Mucosa of descending colon (tissue), 3 donors: ENCODE results near the gene ZBTB17. TPM values are rescaled to one million over a fixed set of nuclear protein-coding genes. Genes with fewer than 3 reads are reported as not detected.

Source experiments
- ATAC-seq: fragments of 200-7000 bp; cut with Tn5 transposase; one replicate; pipeline ENCODE4 v1.9.1; 2020; ENCODE audit warnings: mild to moderate bottlenecking, moderate library complexity
- DNase-seq, 3 donors: peaks; one replicate each; pipeline ENCODE4 v3.0.0-alpha.2; 2020
- H3K36me3 ChIP-seq: fragments of 200-600 bp; one replicate; pipeline ENCODE4 v1.8.0; 2021; ENCODE audit warnings: low read depth, mild to moderate bottlenecking
- H3K4me1 ChIP-seq: fragments of 200-600 bp; one replicate; pipeline ENCODE4 v1.8.0; 2021; ENCODE audit warnings: low read depth, mild to moderate bottlenecking
- H3K4me3 ChIP-seq: fragments of 200-600 bp; one replicate; pipeline ENCODE4 v1.8.0; 2021; ENCODE audit warnings: mild to moderate bottlenecking
- H3K9me3 ChIP-seq: fragments of 200-600 bp; one replicate; pipeline ENCODE4 v1.8.0; 2021; ENCODE audit warnings: mild to moderate bottlenecking
- intact Hi-C, 2 donors: fragments of 100-400 bp; cut with DNase I in 1 of 2; cut with micrococcal nuclease in 1 of 2; formaldehyde crosslinking; loops; one replicate each; pipeline versions ENCODE4 v1.11.0 to v1.11.1; 2022; cut with DNase I, micrococcal nuclease
- total RNA-seq, 3 donors: library from RNA; stranded (reverse); fragmentation: NEBNext Ultra II Directional in 2 of 3; extraction: Animal tissue kit (Norgen Biotek cat#: 25700) in 2 of 3; gene quantifications; one replicate each; pipeline versions ENCODE4 v1.2.1 to v1.2.4, GENCODE V29; 2021 to 2023
- TF ChIP-seq, protein P1 (sequence below): fragments of 200-600 bp; IDR thresholded peaks from one replicate; pipeline ENCODE4 v1.8.0; 2022; ENCODE audit warnings: antibody characterized with exemption, mild to moderate bottlenecking
- donor health status: DM: no; HTN: no; CAD: no; lungs with moderate emphysema.
- donor health status: DM: no; HTN: no; CAD: no.
- donor health status: DM: no; HTN: yes; CAD: no.

ZBTB17 gene
- total RNA-seq, 3 donors from 2014 or later: 29.2 to 40.8 (median 34.6) TPM

DNA sequence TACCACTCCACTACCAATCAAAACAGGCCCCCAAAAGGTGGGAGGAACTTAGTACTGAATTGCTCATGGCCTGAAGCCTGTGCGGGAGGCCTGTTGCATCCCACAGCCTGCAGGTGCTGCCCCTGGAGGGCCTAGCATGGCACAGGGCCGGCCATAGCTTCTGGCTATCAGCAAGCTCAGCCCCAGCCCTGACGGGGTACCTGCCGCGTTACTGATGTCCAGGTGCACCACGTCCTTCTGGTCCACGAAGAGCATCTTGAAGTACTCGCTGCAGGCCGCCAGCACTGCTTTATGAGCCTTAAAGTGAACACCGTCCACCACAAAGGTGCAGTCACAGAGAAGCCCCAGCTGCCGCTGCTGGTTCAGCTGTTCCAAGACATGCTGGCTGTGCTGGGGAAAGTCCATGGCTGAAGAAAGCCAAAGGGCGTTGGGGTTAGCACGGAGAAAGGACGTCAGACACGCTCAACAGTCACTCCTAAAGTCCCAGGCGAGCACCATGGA, 27.8 kb downstream of the ZBTB17 start:
- DNase-seq: no peak
- no peak overlapping the region for H3K4me3 ChIP-seq
- ATAC-seq: no peak
- TF ChIP-seq, protein P1, sequence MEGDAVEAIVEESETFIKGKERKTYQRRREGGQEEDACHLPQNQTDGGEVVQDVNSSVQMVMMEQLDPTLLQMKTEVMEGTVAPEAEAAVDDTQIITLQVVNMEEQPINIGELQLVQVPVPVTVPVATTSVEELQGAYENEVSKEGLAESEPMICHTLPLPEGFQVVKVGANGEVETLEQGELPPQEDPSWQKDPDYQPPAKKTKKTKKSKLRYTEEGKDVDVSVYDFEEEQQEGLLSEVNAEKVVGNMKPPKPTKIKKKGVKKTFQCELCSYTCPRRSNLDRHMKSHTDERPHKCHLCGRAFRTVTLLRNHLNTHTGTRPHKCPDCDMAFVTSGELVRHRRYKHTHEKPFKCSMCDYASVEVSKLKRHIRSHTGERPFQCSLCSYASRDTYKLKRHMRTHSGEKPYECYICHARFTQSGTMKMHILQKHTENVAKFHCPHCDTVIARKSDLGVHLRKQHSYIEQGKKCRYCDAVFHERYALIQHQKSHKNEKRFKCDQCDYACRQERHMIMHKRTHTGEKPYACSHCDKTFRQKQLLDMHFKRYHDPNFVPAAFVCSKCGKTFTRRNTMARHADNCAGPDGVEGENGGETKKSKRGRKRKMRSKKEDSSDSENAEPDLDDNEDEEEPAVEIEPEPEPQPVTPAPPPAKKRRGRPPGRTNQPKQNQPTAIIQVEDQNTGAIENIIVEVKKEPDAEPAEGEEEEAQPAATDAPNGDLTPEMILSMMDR: no peak
- peaks cover 6% of the 10 kb centered on the region for H3K4me1 ChIP-seq
- H3K9me3 ChIP-seq: no peaks in the 10 kb centered on the region
- peaks cover 3% of the 10 kb centered on the region for H3K36me3 ChIP-seq
- intact Hi-C loops: no loop called here

DNA sequence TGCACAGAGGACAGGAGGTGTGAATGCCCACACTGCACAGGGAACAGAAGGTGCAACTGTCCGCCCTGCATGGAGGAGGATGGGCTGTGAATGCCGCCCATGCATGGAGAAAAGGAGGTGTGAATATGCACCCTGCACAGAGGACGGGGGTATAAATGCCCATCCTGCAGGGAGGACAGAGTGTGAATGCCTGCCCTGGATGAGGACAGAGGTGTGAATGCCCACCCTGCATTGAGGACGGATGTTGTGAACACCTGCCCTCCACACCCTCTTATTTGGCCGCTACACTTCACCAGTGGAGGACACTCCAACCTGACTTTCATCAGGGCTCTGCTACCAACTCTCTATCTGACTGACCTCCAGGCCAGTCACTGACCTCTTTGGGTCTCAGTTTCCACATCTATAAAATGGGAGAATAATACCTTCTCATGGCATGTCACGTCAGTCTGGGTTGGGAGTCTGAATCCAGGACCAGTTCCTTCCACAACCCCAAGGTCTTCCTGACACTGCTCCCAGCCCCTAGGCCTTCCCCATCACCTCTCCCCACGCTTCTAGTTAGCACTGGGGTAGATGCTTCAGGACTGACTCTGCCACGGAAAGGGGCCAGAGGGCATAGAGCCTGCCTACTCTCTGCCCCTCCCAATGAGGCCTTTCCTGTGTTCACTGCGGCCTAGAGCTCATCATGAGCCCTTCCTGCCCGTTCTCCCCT, 28.4 kb downstream of the ZBTB17 start:
- no peaks in the 10 kb centered on the region for H3K9me3 ChIP-seq
- DNase-seq (no peak), ATAC-seq (no peak)
- TF ChIP-seq, protein P1: no peak
- H3K36me3 ChIP-seq: peaks cover 9% of the 10 kb centered on the region
- intact Hi-C loops: no loop called here
- peaks cover 6% of the 10 kb centered on the region for H3K4me1 ChIP-seq
- no peak overlapping the region for H3K4me3 ChIP-seq

DNA sequence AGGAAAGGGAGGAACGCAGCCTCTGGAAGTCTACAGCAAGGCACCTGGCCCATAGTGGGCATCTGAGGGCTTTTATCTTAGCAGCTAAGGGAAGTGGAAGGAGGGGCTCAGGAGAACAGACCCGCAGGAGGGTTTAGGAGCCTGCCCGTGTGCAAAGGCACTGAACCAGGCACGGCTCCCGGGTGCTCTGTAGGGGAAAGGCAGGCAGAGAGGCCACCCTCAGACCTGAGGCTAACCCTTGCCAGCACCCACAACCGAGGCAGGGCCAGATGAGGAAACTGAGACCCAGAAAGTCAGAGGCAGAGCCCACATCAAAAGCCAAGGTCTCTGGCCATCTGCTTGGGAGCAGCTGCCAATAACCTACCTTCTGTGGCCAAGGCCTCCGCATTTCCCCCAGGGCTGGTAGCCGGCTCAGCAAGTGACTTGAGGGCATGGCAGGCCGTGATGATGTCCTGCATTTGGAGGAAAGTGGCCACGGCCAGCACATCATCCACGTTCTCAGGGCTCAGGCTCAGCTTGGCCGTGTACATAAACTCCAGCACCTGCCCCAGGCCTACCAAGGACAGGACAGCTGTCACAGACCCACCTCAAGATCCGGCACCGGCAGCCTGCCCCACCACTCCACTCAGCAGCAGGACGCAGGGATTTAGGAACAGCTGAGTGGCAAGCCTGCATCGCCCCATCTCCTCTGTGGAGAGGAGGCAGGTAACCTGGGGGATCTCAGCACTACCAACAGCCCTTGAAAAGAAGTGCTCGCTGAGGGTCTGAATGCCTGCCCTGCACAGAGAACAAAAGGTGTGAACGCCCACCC, 29.1 kb downstream of the ZBTB17 start:
- intact Hi-C loops: no loop called here

DNA sequence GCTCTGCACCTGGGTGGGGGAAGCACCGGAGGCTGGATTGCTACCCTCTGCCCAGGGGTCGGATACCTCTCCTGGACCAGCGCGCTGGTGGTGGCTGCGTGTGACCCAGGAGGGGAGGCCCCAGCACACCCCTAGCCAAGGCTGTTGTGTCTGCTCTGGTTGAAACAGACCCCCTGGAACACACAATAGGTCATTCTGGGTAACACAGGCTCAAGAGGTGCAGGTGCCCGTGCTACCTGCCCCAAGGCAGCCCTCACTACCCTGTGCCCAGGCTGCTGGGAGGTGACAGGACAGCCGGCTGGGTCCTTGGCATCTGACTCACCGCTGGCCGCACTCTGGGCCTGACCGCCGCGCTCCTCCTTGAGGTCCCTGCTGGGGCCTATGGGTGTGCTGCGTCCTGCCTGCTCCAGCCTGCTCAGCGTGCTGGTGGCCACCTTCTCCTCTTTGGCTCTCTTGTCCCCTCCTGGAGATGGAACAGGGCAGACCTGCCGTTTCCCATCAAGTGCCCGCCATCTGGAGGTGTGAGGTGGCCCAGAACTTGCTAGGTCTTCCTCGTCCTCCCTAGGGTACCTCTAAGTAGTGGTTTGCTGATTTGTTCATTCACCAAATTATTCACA, 30.0 kb downstream of the ZBTB17 start:
- DNase-seq: no peak

More for the DNA sequence above, 29.1 kb downstream of the ZBTB17 start:
- DNase-seq (no peak), ATAC-seq (no peak)
- Histone ChIP-seq H3K4me3 (no peak overlapping the region), H3K9me3 (no peaks in the 10 kb centered on the region), H3K36me3 (peaks cover 11% of the 10 kb centered on the region), H3K4me1 (peaks cover 6% of the 10 kb centered on the region)
- TF ChIP-seq, protein P1: no peak

More for the DNA sequence above, 30.0 kb downstream of the ZBTB17 start:
- no peaks in the 10 kb centered on the region for H3K9me3 ChIP-seq
- ATAC-seq: no peak
- H3K36me3 ChIP-seq: peaks cover 11% of the 10 kb centered on the region
- TF ChIP-seq, protein P1: no peak
- H3K4me1 ChIP-seq: peaks cover 6% of the 10 kb centered on the region
- intact Hi-C loops: no loop called here
- no peak overlapping the region for H3K4me3 ChIP-seq
